NT2/D1 (cell line): ENCODE results near the gene COX4I1.

Experiments
- SUZ12 ChIP-seq: IDR thresholded peaks from 2 replicates; pipeline ENCODE4 v1.6.1; 2011; ENCODE audit not compliant: insufficient read length, insufficient read depth; ENCODE audit errors: extremely low read depth
- YY1 ChIP-seq: IDR thresholded peaks from 2 replicates; pipeline ENCODE4 v1.6.1; 2011; ENCODE audit not compliant: insufficient read length, insufficient read depth

DNA sequence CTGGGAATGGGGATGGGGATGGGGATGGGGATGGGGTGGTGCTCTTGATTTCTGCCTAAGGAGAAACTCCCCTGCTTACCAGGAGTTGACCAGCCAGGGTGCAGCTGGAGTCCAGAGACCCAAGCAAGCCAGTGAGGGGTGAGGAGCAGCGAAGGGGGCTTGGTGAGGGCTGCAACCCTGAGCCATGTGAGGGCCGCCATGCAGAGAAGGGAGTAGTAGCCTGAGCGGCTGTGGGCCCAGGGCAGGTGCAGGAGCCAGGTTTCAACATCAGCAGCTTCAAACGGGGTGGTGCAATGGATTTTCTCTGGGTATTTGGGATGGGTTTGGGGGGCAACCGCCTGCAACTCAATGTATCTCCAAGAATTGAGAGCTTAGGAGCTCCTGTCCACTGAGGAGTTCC, 35.2 kb downstream of the COX4I1 start:
- TF ChIP-seq SUZ12 (no peak), YY1 (no peak)
